Osteocyte (in vitro differentiated cells): ENCODE results near the gene HDAC9. TPM values are rescaled to one million over a fixed set of nuclear protein-coding genes. Genes with fewer than 3 reads are reported as not detected.

Source experiments
- DNase-seq: peaks from one replicate; pipeline ENCODE4 v3.0.0; 2021; ENCODE audit warnings: mixed read lengths; ENCODE audit not compliant: unreplicated experiment; ENCODE audit errors: extremely low spot score
- H3K27ac Mint-ChIP-seq: one replicate; pipeline ENCODE4 v1.8.0; 2021; ENCODE audit warnings: mild to moderate bottlenecking, mixed read lengths; ENCODE audit not compliant: unreplicated experiment
- H3K27me3 Mint-ChIP-seq: one replicate; pipeline ENCODE4 v1.8.0; 2021; ENCODE audit warnings: mixed read lengths; ENCODE audit not compliant: unreplicated experiment
- H3K36me3 Mint-ChIP-seq: one replicate; pipeline ENCODE4 v1.8.0; 2021; ENCODE audit warnings: mixed read lengths; ENCODE audit not compliant: unreplicated experiment
- H3K4me1 Mint-ChIP-seq: one replicate; pipeline ENCODE4 v1.8.0; 2021; ENCODE audit warnings: mixed read lengths; ENCODE audit not compliant: unreplicated experiment
- H3K4me3 Mint-ChIP-seq: one replicate; pipeline ENCODE4 v1.8.0; 2021; ENCODE audit warnings: mild to moderate bottlenecking, moderate library complexity, mixed read lengths; ENCODE audit not compliant: unreplicated experiment
- H3K9me3 Mint-ChIP-seq: one replicate; pipeline ENCODE4 v1.8.0; 2021; ENCODE audit warnings: mixed read lengths; ENCODE audit not compliant: unreplicated experiment
- CTCF ChIP-seq: fragments of 200-600 bp; sonication (generic); IDR thresholded peaks from 2 replicates; pipeline ENCODE4 v1.5.0; 2021; ENCODE audit warnings: antibody characterized with exemption, mild to moderate bottlenecking, moderate library complexity
- total RNA-seq: library from RNA; stranded (reverse); gene quantifications from 2 replicates; pipeline ENCODE4 v1.2.1, GENCODE V29; 2021

Gene HDAC9
- total RNA-seq, 1 donor from 2014 or later: 0.81 TPM

DNA sequence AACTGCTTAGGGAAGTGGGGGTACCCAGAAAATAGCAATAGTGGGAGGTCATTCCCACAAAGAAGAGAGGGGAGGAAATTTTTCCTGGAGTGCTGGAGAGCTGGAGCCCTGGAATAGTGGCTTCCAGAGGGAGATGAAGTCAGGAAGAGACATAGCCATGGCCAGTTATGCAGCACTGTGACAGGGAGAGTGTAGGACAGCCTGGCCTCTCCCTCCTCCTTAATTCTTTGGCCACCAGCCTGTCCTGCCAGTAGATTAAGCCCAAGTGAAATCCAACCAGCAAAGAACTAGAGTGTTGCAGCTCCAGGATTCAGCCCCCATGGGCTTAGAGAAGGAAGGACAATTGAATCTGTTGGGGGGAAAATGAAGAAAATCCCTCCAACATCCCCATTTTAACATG lies 130.5 kb downstream of the HDAC9 start:
- Mint-ChIP-seq H3K27me3 (no peaks in the 10 kb centered on the region), H3K4me3 (no peak overlapping the region), H3K9me3 (no peaks in the 10 kb centered on the region), H3K4me1 (peaks cover 4% of the 10 kb centered on the region), H3K27ac (no peak overlapping the region), H3K36me3 (no peaks in the 10 kb centered on the region)
- no peak for TF ChIP-seq CTCF
- no peak for DNase-seq

GRCh38 chr7:18626717-18627116 lies 131.2 kb downstream of the HDAC9 start:
- no peaks in the 10 kb centered on the region for H3K36me3 Mint-ChIP-seq
- no peak for DNase-seq
- H3K9me3 Mint-ChIP-seq: no peaks in the 10 kb centered on the region
- no peak overlapping the region for H3K27ac Mint-ChIP-seq
- TF ChIP-seq CTCF: no peak
- peaks cover 4% of the 10 kb centered on the region for H3K4me1 Mint-ChIP-seq
- H3K4me3 Mint-ChIP-seq: no peak overlapping the region
- H3K27me3 Mint-ChIP-seq: no peaks in the 10 kb centered on the region

GRCh38 chr7:18637516-18637915 lies 142.0 kb downstream of the HDAC9 start:
- H3K9me3 Mint-ChIP-seq: no peaks in the 10 kb centered on the region
- DNase-seq: no peak
- no peak overlapping the region for H3K4me3 Mint-ChIP-seq
- no peak for TF ChIP-seq CTCF
- no peaks in the 10 kb centered on the region for H3K27me3 Mint-ChIP-seq
- peaks cover 1% of the 10 kb centered on the region for H3K4me1 Mint-ChIP-seq
- H3K27ac Mint-ChIP-seq: no peak overlapping the region
- no peaks in the 10 kb centered on the region for H3K36me3 Mint-ChIP-seq

DNA sequence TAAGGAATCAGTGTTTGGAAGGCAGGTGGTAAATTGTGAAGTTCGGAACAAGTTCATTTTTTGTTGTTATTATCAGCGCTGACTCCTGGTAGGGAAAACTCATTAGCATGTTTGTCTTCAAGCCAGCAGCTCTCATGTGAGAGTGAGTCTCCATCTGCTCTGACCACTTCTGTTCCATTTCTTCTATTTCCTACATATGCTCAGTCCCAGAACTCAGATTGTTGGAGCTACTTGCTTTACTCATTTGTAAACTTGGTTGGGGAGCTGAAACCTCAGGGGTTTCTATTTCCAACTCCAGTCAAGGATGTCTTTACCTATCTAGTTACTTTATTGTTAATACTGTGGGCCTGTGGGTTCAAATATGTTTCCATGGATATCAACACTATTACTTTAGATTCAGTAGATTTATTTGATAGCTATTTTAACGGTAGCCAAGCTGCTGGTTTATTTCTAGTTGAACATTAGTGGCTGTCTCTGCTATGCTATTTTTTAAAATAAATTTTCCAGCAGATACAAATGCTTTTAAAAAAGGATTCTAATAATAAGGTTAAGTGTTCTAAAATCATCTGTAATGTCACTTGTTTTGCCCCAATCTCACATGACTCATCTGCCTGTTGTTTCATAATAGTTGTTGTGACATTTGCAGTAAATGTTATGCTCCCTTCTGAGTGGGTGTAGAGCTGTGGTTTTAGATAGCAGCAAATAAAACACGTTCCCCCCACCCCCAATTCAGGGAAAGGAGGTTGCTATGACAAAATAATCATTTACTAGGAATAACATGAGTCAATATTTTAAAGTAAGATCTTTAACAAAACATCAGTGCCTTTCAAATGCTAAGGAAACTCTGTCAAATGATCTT lies 143.3 kb downstream of the HDAC9 start:
- DNase-seq: no peak

More for the DNA sequence above, 143.3 kb downstream of the HDAC9 start:
- peaks cover 1% of the 10 kb centered on the region for H3K4me1 Mint-ChIP-seq
- no peak for TF ChIP-seq CTCF
- H3K27me3 Mint-ChIP-seq: no peaks in the 10 kb centered on the region
- H3K4me3 Mint-ChIP-seq: no peak overlapping the region
- no peaks in the 10 kb centered on the region for H3K9me3 Mint-ChIP-seq
- no peak overlapping the region for H3K27ac Mint-ChIP-seq
- no peaks in the 10 kb centered on the region for H3K36me3 Mint-ChIP-seq
